NCI-H774 (cell line): Measurements from ENCODE around the gene PRKCB.
"Not testable (repeated sequence)": the region's sequence is repeated elsewhere in the genome, so short reads cannot be mapped to it uniquely, and the experiment has no call there.

Source experiments
- DNase-seq: peaks from one replicate; lab custom pipeline; 2025; lab: John Stamatoyannopoulos, UW

PRKCB gene

GRCh38 chr16:24098896-24099295 lies 263.1 kb downstream of the PRKCB start:
- no peak for DNase-seq

- no peak for DNase-seq
These were observed 265.6 kb downstream of the PRKCB start for GRCh38 chr16:24101431-24101830.

- no peak for DNase-seq
These were observed 266.5 kb downstream of the PRKCB start for GRCh38 chr16:24102209-24102660.

GRCh38 chr16:24105471-24105870 lies 269.7 kb downstream of the PRKCB start:
- DNase-seq = not testable (repeated sequence)

- not testable (repeated sequence) for DNase-seq
These were observed 272.3 kb downstream of the PRKCB start for GRCh38 chr16:24108090-24108489.

- DNase-seq = no peak
These were observed 276.0 kb downstream of the PRKCB start for GRCh38 chr16:24111724-24112302.

GRCh38 chr16:24113115-24113745 lies 277.4 kb downstream of the PRKCB start:
- DNase-seq = no peak

- no peak for DNase-seq
These were observed 279.1 kb downstream of the PRKCB start for GRCh38 chr16:24114876-24115275.

GRCh38 chr16:24116046-24116776 lies 280.4 kb downstream of the PRKCB start:
- DNase-seq = no peak

- no peak for DNase-seq
These were observed 281.2 kb downstream of the PRKCB start for GRCh38 chr16:24116989-24117388.

- DNase-seq = no peak
These were observed 281.9 kb downstream of the PRKCB start for GRCh38 chr16:24117680-24118079.

GRCh38 chr16:24118126-24118821 lies 282.5 kb downstream of the PRKCB start:
- DNase-seq = no peak

GRCh38 chr16:24119807-24120206 lies 284.0 kb downstream of the PRKCB start:
- no peak for DNase-seq

GRCh38 chr16:24123275-24123674 lies 287.5 kb downstream of the PRKCB start:
- DNase-seq = no peak

GRCh38 chr16:24124291-24124690 lies 288.5 kb downstream of the PRKCB start:
- no peak for DNase-seq

GRCh38 chr16:24125214-24125613 lies 289.4 kb downstream of the PRKCB start:
- DNase-seq = no peak

GRCh38 chr16:24129412-24129918 lies 293.7 kb downstream of the PRKCB start:
- no peak for DNase-seq

GRCh38 chr16:24130494-24131085 lies 294.8 kb downstream of the PRKCB start:
- DNase-seq = no peak

GRCh38 chr16:24131294-24131693 lies 295.5 kb downstream of the PRKCB start:
- no peak for DNase-seq

- no peak for DNase-seq
These were observed 296.4 kb downstream of the PRKCB start for GRCh38 chr16:24132048-24132796.

- no peak for DNase-seq
These were observed 297.0 kb downstream of the PRKCB start for GRCh38 chr16:24132797-24133155.
